Type B pancreatic cell (in vitro differentiated cells): Measurements from ENCODE around the gene SLAMF1. TPM values are rescaled to one million over a fixed set of nuclear protein-coding genes. Genes with fewer than 3 reads are reported as not detected.

Experiments used
- DNase-seq: peaks from one replicate; pipeline ENCODE4 v3.0.0; 2021; ENCODE audit warnings: mixed read lengths; ENCODE audit not compliant: unreplicated experiment; ENCODE audit errors: extremely low spot score
- H3K27ac Mint-ChIP-seq: 2 replicates; pipeline ENCODE4 v1.8.0; 2021; ENCODE audit warnings: mild to moderate bottlenecking, mixed read lengths
- H3K27me3 Mint-ChIP-seq: 2 replicates; pipeline ENCODE4 v1.8.0; 2021; ENCODE audit warnings: mixed read lengths
- H3K36me3 Mint-ChIP-seq: 2 replicates; pipeline ENCODE4 v1.8.0; 2021; ENCODE audit warnings: mixed read lengths
- H3K4me1 Mint-ChIP-seq: one replicate; pipeline ENCODE4 v1.8.0; 2021; ENCODE audit warnings: mixed read lengths; ENCODE audit not compliant: unreplicated experiment
- H3K4me3 Mint-ChIP-seq: 2 replicates; pipeline ENCODE4 v1.8.0; 2021; ENCODE audit warnings: mild to moderate bottlenecking, mixed read lengths
- H3K9me3 Mint-ChIP-seq: 2 replicates; pipeline ENCODE4 v1.8.0; 2021; ENCODE audit warnings: mixed read lengths
- total RNA-seq: library from RNA; stranded (reverse); gene quantifications from 2 replicates; pipeline ENCODE4 v1.2.1, GENCODE V29; 2021; ENCODE audit warnings: low replicate concordance
- TF ChIP-seq, protein P1 (sequence below): fragments of 200-600 bp; sonication (generic); conservative IDR thresholded peaks from 2 replicates; pipeline ENCODE4 v1.5.0; 2021; ENCODE audit warnings: antibody characterized with exemption, mild to moderate bottlenecking

The SLAMF1 gene
- total RNA-seq, 1 donor from 2014 or later: not detected

DNA sequence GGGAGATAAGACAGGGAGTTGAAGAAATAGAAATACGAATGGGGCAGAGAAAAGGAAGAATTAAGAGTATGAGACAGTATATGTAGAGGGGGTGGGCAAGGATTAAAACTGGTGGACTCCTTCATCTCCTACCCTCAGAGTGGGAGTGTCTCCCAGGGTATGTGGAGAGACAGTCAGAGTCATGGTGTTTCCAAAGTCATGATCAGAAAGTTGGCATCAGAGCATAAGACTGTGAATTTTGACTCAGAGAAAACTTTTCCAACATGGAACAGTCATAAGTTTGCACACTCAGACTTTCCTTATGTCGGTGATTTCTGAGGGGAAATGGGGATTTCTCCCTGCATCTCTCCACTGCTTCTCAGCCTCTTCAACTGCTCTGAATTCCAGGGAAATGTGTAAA is 70.0 kb downstream of the SLAMF1 start:
- peaks cover 37% of the 10 kb centered on the region for H3K27me3 Mint-ChIP-seq
- no peak overlapping the region for H3K4me3 Mint-ChIP-seq
- H3K4me1 Mint-ChIP-seq: no peaks in the 10 kb centered on the region
- H3K9me3 Mint-ChIP-seq: peaks cover under 1% of the 10 kb centered on the region
- no peak overlapping the region for H3K27ac Mint-ChIP-seq
- TF ChIP-seq, protein P1, sequence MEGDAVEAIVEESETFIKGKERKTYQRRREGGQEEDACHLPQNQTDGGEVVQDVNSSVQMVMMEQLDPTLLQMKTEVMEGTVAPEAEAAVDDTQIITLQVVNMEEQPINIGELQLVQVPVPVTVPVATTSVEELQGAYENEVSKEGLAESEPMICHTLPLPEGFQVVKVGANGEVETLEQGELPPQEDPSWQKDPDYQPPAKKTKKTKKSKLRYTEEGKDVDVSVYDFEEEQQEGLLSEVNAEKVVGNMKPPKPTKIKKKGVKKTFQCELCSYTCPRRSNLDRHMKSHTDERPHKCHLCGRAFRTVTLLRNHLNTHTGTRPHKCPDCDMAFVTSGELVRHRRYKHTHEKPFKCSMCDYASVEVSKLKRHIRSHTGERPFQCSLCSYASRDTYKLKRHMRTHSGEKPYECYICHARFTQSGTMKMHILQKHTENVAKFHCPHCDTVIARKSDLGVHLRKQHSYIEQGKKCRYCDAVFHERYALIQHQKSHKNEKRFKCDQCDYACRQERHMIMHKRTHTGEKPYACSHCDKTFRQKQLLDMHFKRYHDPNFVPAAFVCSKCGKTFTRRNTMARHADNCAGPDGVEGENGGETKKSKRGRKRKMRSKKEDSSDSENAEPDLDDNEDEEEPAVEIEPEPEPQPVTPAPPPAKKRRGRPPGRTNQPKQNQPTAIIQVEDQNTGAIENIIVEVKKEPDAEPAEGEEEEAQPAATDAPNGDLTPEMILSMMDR: no peak
- H3K36me3 Mint-ChIP-seq: no peaks in the 10 kb centered on the region
- no peak for DNase-seq

DNA sequence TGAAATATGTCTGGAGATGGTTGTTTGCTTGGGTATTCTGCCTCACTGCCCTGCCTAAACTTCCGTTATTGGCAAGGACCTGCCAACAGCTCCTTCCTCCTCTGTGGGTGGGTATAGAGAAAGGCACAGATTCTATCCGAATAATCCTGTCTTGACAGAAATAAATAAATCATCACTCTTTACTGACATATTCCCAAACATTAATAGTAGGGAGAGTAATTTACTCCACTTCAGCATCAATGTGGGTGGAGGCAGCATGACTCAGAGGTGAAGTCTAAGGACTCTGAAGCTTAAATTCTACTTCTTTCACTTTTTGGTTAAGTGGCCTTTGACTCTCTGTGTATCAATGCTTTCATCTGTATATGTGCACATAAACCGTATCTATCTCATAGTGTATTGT is 70.5 kb downstream of the SLAMF1 start:
- Mint-ChIP-seq H3K4me3 (no peak overlapping the region), H3K27ac (no peak overlapping the region), H3K27me3 (peaks cover 38% of the 10 kb centered on the region), H3K36me3 (no peaks in the 10 kb centered on the region), H3K4me1 (no peaks in the 10 kb centered on the region), H3K9me3 (no peaks in the 10 kb centered on the region)
- no peak for DNase-seq
- TF ChIP-seq, protein P1: no peak

GRCh38 chr1:160575112-160575664 is 71.7 kb downstream of the SLAMF1 start:
- no peaks in the 10 kb centered on the region for H3K9me3 Mint-ChIP-seq
- H3K27me3 Mint-ChIP-seq: peaks cover 37% of the 10 kb centered on the region
- no peak overlapping the region for H3K4me3 Mint-ChIP-seq
- H3K27ac Mint-ChIP-seq: no peak overlapping the region
- no peaks in the 10 kb centered on the region for H3K36me3 Mint-ChIP-seq
- DNase-seq: no peak
- TF ChIP-seq, protein P1: no peak
- H3K4me1 Mint-ChIP-seq: no peaks in the 10 kb centered on the region

DNA sequence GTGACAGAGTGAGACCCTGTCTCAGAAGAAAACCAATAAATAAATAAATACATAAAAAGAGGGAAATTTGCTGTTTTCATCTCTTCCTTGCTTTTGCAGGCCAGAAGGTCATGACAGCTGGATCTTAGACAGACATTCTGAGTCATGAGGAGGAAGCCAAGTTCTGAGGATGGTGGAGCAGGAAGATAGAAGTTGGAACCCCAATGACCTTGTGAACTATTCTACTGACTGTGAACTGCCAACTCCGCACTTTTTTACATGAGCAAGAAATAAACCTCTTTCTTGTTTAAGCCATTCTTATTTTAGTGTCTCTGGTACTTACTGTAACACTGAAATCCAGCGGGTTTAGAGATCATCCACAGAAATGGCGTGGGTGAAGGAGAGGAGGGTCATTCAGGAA is 76.0 kb downstream of the SLAMF1 start:
- TF ChIP-seq, protein P1: no peak
- no peak for DNase-seq
- Mint-ChIP-seq H3K4me3 (no peak overlapping the region), H3K9me3 (no peaks in the 10 kb centered on the region), H3K27me3 (peaks cover 31% of the 10 kb centered on the region), H3K4me1 (no peaks in the 10 kb centered on the region), H3K36me3 (no peaks in the 10 kb centered on the region), H3K27ac (no peak overlapping the region)

DNA sequence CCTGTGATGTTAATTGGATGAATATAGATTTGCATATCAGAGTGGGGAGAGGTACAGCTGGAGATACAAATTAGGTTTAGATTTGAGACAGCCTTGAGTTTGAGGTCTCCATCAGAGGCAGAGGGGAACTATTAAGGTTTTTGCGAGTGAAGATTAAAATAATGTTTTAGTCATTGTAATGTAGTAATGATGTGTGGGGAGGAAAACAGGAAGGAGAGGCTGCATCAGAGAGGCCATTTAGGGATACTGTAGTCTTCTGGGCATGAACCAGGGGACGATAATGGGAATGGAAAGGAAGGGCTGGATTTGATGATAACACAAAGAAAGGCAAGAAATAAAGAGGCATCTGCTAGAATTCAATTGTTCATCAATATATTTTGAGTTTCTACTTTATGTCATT is 77.0 kb downstream of the SLAMF1 start:
- Mint-ChIP-seq H3K36me3 (no peaks in the 10 kb centered on the region), H3K4me3 (no peak overlapping the region), H3K4me1 (no peaks in the 10 kb centered on the region), H3K9me3 (no peaks in the 10 kb centered on the region), H3K27ac (no peak overlapping the region), H3K27me3 (peaks cover 31% of the 10 kb centered on the region)
- DNase-seq: no peak
- TF ChIP-seq, protein P1: no peak
